T-cell (primary cell): ENCODE data around the gene ARHGAP10. TPM values are rescaled to one million over a fixed set of nuclear protein-coding genes. Genes with fewer than 3 reads are reported as not detected.
"Not testable (repeated sequence)": the region's sequence is repeated elsewhere in the genome, so short reads cannot be mapped to it uniquely, and the experiment has no call there.

ENCODE experiments used
- ATAC-seq, 4 experiments: fragments of 200-7000 bp in 3 of 4; fragments of 150-1000 bp in 1 of 4; cut with Tn5 transposase; replicated peaks in 1 of 4; 1 replicate in 3 of 4; 2 replicates in 1 of 4; pipeline ENCODE4 v1.10.0; 2021; ENCODE audit warnings: moderate library complexity in 3 of 4, mild to moderate bottlenecking in 2 of 4, moderate number of reproducible peaks in 1 of 4
- CTCF ChIA-PET, 2 donors: fragments of 300-600 bp; sonication (Branson Sonifier 250); formaldehyde crosslinking; loops; one replicate each; lab custom pipeline; 2022; ENCODE audit warnings: antibody characterized with exemption in 2 of 2; lab: Charles Lee
- POLR2A ChIA-PET, 2 donors: fragments of 300-600 bp; sonication (Branson Sonifier 250); formaldehyde crosslinking; loops; one replicate each; lab custom pipeline; 2022; ENCODE audit warnings: antibody characterized with exemption in 2 of 2; lab: Charles Lee
- DNase-seq, 35 experiments: peaks; one replicate each; pipeline versions ENCODE4 v3.0.0 to v3.0.0-alpha.2; 2013 to 2023
- H3K27ac ChIP-seq: one replicate; pipeline ENCODE4 v1.5.1; 2013; ENCODE audit warnings: low read length
- H3K27me3 ChIP-seq, 2 experiments: replicated peaks in 1 of 2; 1 replicate in 1 of 2; 2 replicates in 1 of 2; pipeline versions ENCODE4 v1.6.1 to v1.7.0; 2013; ENCODE audit warnings: low read length in 1 of 2, mixed read lengths in 1 of 2; ENCODE audit not compliant: control insufficient read depth in 2 of 2, insufficient read depth in 2 of 2; ENCODE audit errors: extremely low read depth in 1 of 2
- H3K36me3 ChIP-seq, 2 donors: 1 replicate in 1 of 2; 2 replicates in 1 of 2; pipeline versions ENCODE4 v1.6.1 to v1.7.0; 2013; ENCODE audit warnings: low read length in 1 of 2; ENCODE audit not compliant: control insufficient read depth in 2 of 2, insufficient read depth in 1 of 2; ENCODE audit errors: extremely low read depth in 1 of 2
- H3K4me1 ChIP-seq, 2 experiments: 1 replicate in 1 of 2; 2 replicates in 1 of 2; pipeline versions ENCODE4 v1.6.1 to v1.7.0; 2013; ENCODE audit warnings: low read length in 2 of 2, mixed read lengths in 1 of 2; ENCODE audit not compliant: insufficient read depth in 2 of 2, control insufficient read depth in 1 of 2; ENCODE audit errors: extremely low read depth in 1 of 2
- H3K4me3 ChIP-seq, 2 donors: 1 replicate in 1 of 2; 2 replicates in 1 of 2; pipeline versions ENCODE4 v1.5.1 to v1.7.0; 2013; ENCODE audit warnings: mild to moderate bottlenecking in 2 of 2, low read length in 1 of 2, moderate library complexity in 1 of 2; ENCODE audit not compliant: control insufficient read depth in 1 of 2; ENCODE audit errors: extremely low read depth in 1 of 2
- H3K9me3 ChIP-seq: 2 replicates; pipeline ENCODE4 v1.7.0; 2013
- H3K27ac Mint-ChIP-seq, 2 donors: one replicate each; pipeline ENCODE4 v1.8.0; 2020 to 2021; ENCODE audit warnings: mild to moderate bottlenecking in 2 of 2, mixed read lengths in 2 of 2
- H3K27me3 Mint-ChIP-seq, 2 donors: one replicate each; pipeline ENCODE4 v1.8.0; 2021 to 2022; ENCODE audit warnings: mixed read lengths in 2 of 2
- H3K36me3 Mint-ChIP-seq: one replicate; pipeline ENCODE4 v1.8.0; 2021; ENCODE audit warnings: mixed read lengths
- H3K4me1 Mint-ChIP-seq, 3 donors: one replicate each; pipeline ENCODE4 v1.8.0; 2020 to 2022; ENCODE audit warnings: mixed read lengths in 3 of 3, mild to moderate bottlenecking in 1 of 3
- H3K4me3 Mint-ChIP-seq, 3 donors: one replicate each; pipeline ENCODE4 v1.8.0; 2020 to 2022; ENCODE audit warnings: mild to moderate bottlenecking in 3 of 3, mixed read lengths in 3 of 3, moderate library complexity in 3 of 3
- H3K9me3 Mint-ChIP-seq, 3 donors: one replicate each; pipeline ENCODE4 v1.8.0; 2020 to 2022; ENCODE audit warnings: mixed read lengths in 3 of 3
- WGBS: methylation state at CpG from one replicate; pipeline ENCODE4 v1.1.5; 2013; ENCODE audit warnings: missing lambda C conversion rate; ENCODE audit not compliant: insufficient coverage; 5-methylcytosine and 5-hydroxymethylcytosine counted together
- total RNA-seq, 35 experiments: library from RNA in 6 of 35; stranded (reverse) in 6 of 35; fragments of 120-200 nt in 1 of 35; gene quantifications; one replicate each; pipeline versions ENCODE4 v1.2.1 to v1.2.4 and lab custom pipeline; 2013 to 2026

The ARHGAP10 gene
- total RNA-seq, 5 donors from 2014 or later (not counting 1 experiment from before 2014, with no cell fraction given) = 6.2 to 7.7 (median 6.8) TPM

DNA sequence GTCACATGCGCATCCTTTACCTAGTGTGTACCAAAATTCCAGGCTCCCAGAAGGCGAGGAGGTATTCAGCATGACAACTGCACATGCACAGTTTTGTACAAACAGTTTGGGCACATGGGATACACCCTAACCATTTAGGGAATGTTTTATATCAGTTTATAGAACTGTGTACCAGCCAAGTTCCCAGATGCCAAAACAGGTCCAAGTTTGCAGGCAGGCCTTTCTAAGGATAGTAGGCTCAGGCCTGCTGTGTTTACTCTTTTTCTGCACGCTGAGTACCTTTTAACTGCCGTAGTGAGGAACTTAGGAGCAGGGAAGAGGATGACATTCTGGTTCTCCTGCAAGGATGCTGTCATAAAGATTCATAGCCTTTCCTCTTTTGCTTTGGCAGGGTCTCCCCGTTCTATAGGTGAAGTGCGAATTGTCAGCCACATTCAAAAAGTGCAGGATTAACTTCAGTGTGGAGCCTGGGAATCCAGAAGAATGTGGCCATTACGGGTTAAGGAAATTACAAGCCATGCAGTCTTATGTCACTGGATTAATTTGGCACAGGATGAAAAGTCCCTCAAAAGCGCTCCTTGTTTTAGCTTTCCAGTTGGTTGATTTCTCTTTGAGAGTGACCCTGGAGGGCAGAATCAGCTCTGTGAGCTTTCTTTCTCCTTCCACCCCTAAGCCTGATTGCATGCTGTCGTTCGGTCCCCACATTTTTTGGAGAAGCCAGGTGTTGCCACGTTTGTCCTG lies 259.8 kb downstream of the ARHGAP10 start:
- ATAC-seq (no peak), DNase-seq (no peak)
- Mint-ChIP-seq H3K36me3 (peaks cover 7% of the 10 kb centered on the region), H3K4me1 (no peaks in the 10 kb centered on the region), H3K4me3 (no peak overlapping the region), H3K27me3 (no peaks in the 10 kb centered on the region), H3K9me3 (no peaks in the 10 kb centered on the region), H3K27ac (no peak overlapping the region)
- no peaks in the 10 kb centered on the region for H3K27me3 ChIP-seq
- 88% methylated on average over 8 of the region's 11 CpGs for WGBS
- no peak overlapping the region for H3K27ac ChIP-seq
- H3K36me3 ChIP-seq = no peaks in the 10 kb centered on the region
- CTCF ChIA-PET = no interaction called here
- POLR2A ChIA-PET = no interaction called here
- no peaks in the 10 kb centered on the region for H3K4me1 ChIP-seq
- H3K4me3 ChIP-seq = no peak overlapping the region
- H3K9me3 ChIP-seq = no peaks in the 10 kb centered on the region

DNA sequence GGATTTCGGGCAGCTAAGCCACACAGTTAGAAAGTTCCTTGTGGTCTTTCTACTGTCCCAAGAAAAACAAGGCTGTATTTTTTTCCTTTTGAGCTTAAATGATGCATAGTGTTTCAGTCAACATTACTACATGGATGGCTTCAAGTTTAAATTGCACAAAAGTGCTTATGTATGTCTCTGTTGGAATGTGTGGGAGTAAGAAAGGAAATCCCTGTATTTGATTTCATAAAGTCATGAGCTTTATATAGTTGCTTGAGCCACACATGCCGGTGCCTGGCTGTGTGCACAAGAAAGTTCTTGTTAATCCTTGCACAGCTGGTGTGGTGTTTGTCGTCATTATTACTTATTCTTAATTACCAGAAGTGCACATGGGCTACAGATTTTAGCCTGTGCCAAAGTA lies 262.2 kb downstream of the ARHGAP10 start:
- POLR2A ChIA-PET = no interaction called here
- Histone ChIP-seq H3K4me3 (no peak overlapping the region), H3K9me3 (no peaks in the 10 kb centered on the region), H3K27me3 (no peaks in the 10 kb centered on the region), H3K36me3 (no peaks in the 10 kb centered on the region), H3K4me1 (no peaks in the 10 kb centered on the region), H3K27ac (no peak overlapping the region)
- DNase-seq = no peak
- Mint-ChIP-seq H3K9me3 (no peaks in the 10 kb centered on the region), H3K27me3 (no peaks in the 10 kb centered on the region), H3K27ac (no peak overlapping the region), H3K4me1 (no peaks in the 10 kb centered on the region), H3K36me3 (peaks cover 11% of the 10 kb centered on the region), H3K4me3 (no peak overlapping the region)
- CTCF ChIA-PET = interaction anchor here in 1 of 2 donors (0.6 to 0.9 kb wide), 2 partner anchors 9 to 110 kb away, joined by 4 to 5 read pairs; no protein-coding TSS in a partner anchor
- 100% methylated on average over 1 of the region's 3 CpGs for WGBS
- ATAC-seq = no peak

DNA sequence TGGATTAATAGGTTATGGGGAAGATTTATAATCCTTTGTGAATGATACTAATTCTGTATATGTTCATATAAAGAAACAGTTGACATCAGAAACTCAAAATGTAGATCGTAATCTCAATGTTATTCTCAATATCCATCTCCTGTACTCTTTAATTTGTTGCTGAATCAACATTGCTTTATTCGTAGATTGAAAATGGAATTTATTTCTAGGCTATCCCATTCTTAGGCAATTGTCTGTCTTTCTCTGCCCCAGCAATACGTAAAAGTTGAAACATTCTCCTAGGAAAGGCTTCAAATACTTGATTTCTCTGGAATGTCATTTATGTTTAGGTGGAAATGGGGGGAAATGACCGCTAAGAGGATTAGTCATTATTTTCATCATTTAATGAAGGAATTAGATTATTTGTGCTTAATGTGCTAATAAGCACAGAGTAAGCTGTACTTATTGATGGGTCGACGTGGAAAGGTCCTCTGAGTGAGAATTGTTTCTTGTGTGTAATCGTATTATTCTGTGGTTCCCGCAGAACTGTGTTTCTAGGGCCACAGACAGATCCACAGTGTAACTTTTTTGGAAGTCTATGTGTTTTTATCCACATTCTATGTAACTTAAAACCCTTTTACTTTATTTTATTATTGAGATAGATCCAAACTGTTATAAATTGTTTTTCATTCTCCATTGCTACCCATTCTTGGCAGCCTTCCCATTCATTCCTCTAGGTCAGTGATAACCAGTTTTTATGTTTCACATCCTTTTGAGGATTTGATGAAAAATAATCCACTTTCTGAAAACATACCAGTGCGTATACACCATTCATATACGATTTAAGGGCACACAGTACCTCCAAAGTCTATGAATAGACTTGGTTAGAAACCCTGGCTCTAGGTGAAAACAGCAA lies 262.9 kb downstream of the ARHGAP10 start:
- Mint-ChIP-seq H3K27ac (no peak overlapping the region), H3K9me3 (peaks cover 0 to 2% (median 0%) of the 10 kb centered on the region in 3 donors), H3K4me1 (no peaks in the 10 kb centered on the region), H3K27me3 (no peaks in the 10 kb centered on the region), H3K36me3 (peaks cover 11% of the 10 kb centered on the region), H3K4me3 (no peak overlapping the region)
- ATAC-seq (no peak), DNase-seq (no peak)
- Histone ChIP-seq H3K27me3 (no peaks in the 10 kb centered on the region), H3K9me3 (no peaks in the 10 kb centered on the region), H3K27ac (no peak overlapping the region), H3K36me3 (no peaks in the 10 kb centered on the region), H3K4me1 (no peaks in the 10 kb centered on the region), H3K4me3 (no peak overlapping the region)
- 100% methylated on average over 1 of the region's 10 CpGs for WGBS
- ChIA-PET CTCF (interaction anchor here in 1 of 2 donors (0.6 to 0.9 kb wide), 2 partner anchors 10 to 110 kb away, joined by 4 to 5 read pairs; no protein-coding TSS in a partner anchor), POLR2A (no interaction called here)

DNA sequence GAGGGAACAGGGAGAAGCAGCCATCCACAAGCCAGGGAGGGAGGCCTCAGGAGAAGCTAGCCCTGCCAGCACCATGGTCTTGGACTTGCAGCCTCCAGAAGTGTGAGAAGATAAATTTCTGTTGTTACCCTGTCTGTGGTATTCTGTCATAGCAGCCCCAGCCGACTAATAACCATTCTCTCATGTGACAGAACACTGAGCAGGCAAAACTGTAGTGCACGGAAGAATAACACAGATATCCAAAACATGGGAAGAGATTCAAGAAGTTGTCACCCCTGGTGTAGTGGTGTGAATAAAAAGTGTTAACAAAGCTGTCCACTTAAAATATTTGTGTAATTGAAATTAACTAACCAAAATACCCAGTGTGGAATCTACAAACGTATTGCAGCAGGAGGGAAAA lies 265.0 kb downstream of the ARHGAP10 start:
- POLR2A ChIA-PET = no interaction called here
- no peaks in the 10 kb centered on the region for H3K36me3 ChIP-seq
- no CpG with 5 or more reads among the region's 3 CpGs for WGBS
- CTCF ChIA-PET = no interaction called here
- H3K9me3 ChIP-seq = no peaks in the 10 kb centered on the region
- Mint-ChIP-seq H3K4me3 (no peak overlapping the region), H3K9me3 (peaks cover 0 to 2% (median 0%) of the 10 kb centered on the region in 3 donors), H3K36me3 (peaks cover 15% of the 10 kb centered on the region), H3K4me1 (no peaks in the 10 kb centered on the region), H3K27ac (no peak overlapping the region), H3K27me3 (no peaks in the 10 kb centered on the region)
- no peak for ATAC-seq
- no peaks in the 10 kb centered on the region for H3K27me3 ChIP-seq
- DNase-seq = no peak
- no peak overlapping the region for H3K27ac ChIP-seq
- no peaks in the 10 kb centered on the region for H3K4me1 ChIP-seq
- H3K4me3 ChIP-seq = no peak overlapping the region

DNA sequence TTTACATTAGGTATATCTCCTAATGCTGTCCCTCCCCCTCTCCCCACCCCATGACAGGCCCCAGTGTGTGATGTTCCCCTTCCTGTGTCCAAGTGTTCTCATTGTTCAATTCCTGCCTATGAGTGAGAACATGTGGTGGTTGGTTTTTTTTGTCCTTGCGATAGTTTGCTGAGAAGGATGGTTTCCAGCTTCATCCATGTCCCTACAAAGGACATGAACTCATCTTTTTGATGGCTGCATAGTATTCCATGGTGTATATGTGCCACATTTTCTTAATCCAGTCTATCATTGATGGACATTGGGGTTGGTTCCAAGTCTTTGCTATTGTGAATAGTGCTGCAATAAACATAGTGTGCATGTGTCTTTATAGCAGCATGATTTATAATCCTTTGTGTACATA lies 268.1 kb downstream of the ARHGAP10 start:
- POLR2A ChIA-PET, H3K9me3 Mint-ChIP-seq, H3K4me1 ChIP-seq, ATAC-seq, DNase-seq, H3K27me3 ChIP-seq, H3K4me3 Mint-ChIP-seq, H3K27ac Mint-ChIP-seq, H3K4me3 ChIP-seq, H3K9me3 ChIP-seq, H3K27me3 Mint-ChIP-seq, H3K27ac ChIP-seq, H3K36me3 ChIP-seq: not testable (repeated sequence)
- Mint-ChIP-seq H3K36me3 (peaks cover 18% of the 10 kb centered on the region), H3K4me1 (peaks cover 10 to 18% (median 16%) of the 10 kb centered on the region in 3 donors)
- CTCF ChIA-PET = interaction anchor here (0.6 to 0.7 kb wide), 2 partner anchors 30 to 76 kb away, joined by 3 read pairs; no protein-coding TSS in a partner anchor
- no CpG with 5 or more reads among the region's 1 CpG for WGBS

DNA sequence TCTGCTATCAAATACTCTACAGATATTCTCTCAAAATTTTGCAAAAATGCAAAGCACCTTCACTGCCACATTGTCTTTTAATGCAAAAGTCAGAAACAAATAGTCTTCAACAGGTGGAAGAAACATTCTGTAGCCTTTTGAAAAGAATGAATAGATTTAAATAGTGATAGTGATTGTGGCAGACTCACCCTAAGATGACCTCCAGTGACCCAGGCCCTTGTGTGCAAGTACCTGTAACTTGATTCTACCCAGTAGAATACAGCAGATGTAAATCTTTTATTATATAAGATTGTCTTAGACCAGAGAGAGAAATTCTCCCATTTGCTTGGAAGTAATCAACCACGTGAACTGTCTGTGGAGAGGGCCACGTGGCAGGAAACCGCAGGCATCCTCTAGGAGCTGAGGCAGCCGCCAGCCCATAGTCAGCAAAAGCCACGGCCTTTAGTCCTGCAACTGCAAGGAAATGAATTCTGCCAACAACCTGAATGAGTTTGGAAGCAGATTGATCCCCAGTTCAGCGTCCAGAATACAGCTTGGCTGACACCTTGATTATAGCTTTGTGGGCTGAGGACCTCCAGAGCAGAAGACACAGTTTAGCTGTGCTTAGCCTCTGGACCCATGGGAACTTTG lies 272.5 kb downstream of the ARHGAP10 start:
- H3K27me3 Mint-ChIP-seq = no peaks in the 10 kb centered on the region
- Histone ChIP-seq H3K4me3 (no peak overlapping the region), H3K4me1 (peaks cover 0 to 6% of the 10 kb centered on the region in 2 experiments), H3K9me3 (no peaks in the 10 kb centered on the region), H3K27ac (no peak overlapping the region), H3K36me3 (no peaks in the 10 kb centered on the region), H3K27me3 (no peaks in the 10 kb centered on the region)
- H3K27ac Mint-ChIP-seq = no peak overlapping the region
- 26% methylated on average over 6 of the region's 6 CpGs for WGBS
- DNase-seq (no peak), ATAC-seq (no peak)
- CTCF ChIA-PET = no interaction called here
- POLR2A ChIA-PET = no interaction called here
- no peak overlapping the region for H3K4me3 Mint-ChIP-seq
- H3K9me3 Mint-ChIP-seq = peaks cover 0 to 2% (median 0%) of the 10 kb centered on the region in 3 donors
- H3K36me3 Mint-ChIP-seq = peaks cover 7% of the 10 kb centered on the region
- H3K4me1 Mint-ChIP-seq = peaks cover 10 to 18% (median 16%) of the 10 kb centered on the region in 3 donors
